HK-2 (cell line): ENCODE results near the gene CPEB2.
A peak's percentile ranks its signal among the peaks of the same experiment; 100 is the strongest.

ENCODE experiments used
- DNase-seq: peaks from one replicate; pipeline ENCODE4 v3.0.0-alpha.2; 2018; ENCODE audit not compliant: unreplicated experiment

CPEB2 gene

DNA sequence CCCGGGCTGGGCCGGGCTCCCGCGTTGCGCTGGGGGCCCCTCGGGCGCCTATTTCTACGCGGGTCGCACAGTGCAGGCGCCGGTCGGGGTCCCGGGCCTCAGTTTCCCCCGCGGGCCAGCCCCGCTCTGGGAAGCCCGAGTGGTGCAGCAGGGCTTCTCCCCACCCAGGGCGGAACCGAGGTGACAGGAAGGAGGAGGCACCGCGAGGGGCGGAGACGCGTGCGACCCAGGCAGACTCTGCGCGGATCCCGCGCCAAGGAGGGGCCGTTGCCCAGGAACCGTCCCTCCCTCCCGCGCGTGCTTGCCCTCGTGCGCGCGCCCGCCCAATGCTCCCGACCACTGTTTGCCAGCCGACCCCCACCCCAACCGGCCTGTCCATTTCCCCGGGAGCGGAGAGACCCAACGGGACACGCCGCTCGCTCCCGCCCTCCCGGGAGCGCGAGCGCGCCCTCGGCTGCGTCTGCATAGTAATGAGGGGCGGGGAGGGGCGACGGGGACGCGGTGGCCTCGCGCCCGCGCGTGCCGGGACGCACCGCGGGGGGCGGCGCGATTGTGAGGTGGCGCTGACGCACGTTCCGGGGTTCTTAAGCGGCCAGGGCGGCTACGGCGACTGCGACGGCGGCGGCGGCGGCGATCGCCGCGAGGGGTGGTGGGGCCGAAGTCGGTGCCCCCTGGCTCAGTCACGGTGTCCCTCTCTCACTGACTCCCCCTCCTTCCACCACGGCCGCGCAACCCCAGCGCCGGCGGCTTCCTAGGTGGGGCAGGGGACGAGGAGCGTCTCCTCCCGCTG lies at the start of gene CPEB2:
Gene CPEB2, plus strand, starts transcription at position 613 of the 790 bp plus-strand sequence. CDS start 193 bp downstream, outside the sequence.
- DNase-seq: peak; percentile 97

DNA sequence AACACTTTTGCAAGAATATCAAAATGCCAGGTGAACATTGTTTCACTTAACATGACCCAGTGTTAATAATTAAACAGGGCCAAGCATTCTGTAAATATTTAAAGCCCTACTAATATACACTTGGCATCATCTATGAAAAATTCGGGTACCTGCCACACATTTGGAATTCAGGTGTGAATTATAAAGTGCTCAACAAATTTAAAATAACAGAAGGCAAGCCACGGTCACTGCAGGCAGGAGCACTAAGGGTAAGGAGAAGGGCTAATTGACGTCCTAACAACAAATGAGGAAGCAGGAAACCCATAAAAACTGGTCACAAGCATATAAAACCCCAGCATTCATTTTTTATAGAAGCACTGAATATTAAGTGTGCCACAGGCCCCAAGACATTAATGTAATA lies 43.8 kb upstream of the CPEB2 start:
- DNase-seq: no peak

DNA sequence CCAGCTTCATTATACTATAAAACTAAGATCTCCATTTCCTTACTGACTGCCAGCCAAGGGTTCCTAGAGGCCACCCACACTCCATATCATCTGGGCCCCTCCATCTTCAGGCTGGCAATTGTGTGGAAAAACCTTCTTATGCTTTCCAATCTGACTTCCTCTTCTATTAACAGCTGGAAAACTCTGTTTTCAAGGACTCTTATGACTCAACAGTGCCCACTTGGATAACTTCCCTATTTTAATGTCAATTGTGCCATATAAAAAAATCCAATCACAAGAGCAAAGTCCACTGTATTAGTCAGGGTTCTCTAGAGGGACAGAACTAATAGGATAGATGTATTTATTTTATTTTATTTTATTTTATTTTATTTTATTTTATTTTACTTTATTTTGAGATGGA lies 41.0 kb upstream of the CPEB2 start:
- no peak for DNase-seq

DNA sequence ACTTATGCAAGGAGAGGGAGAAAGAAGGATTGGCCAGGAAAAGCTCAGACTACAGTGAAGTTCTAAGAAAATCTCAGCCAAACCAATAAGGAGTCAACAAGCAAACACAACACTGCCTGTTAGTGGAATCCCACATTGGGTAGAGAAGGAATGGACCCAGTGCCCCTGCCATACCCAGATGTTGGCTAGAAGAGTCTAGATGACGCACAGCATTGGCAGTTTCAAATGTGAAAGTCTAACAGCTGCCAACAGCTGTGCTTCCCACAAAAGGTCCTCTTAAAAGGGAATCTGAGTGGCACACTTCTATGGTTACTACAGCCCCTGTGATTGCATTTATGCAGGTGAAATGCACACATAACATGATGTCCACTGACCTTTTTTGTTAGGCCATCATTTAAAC lies 37.2 kb upstream of the CPEB2 start:
- no peak for DNase-seq

DNA sequence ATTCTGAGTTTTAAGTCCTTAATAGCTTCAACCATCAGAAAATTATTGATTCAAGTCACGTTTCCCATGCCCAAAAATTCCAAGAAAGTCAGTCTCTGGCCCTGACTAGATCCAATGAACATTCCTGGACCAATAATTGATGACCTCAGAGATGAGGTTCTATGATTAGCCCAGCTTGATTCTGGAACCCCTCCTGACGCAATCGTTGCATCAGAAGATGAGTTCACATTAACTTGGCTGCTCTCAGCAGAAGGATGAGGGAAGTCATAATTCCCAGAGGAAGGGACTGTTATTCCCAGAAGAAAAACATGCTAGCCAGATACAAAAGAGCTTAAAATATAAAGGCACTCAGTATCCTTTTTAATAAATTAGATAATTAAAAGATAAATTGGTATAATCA lies 34.3 kb upstream of the CPEB2 start:
- DNase-seq: no peak

DNA sequence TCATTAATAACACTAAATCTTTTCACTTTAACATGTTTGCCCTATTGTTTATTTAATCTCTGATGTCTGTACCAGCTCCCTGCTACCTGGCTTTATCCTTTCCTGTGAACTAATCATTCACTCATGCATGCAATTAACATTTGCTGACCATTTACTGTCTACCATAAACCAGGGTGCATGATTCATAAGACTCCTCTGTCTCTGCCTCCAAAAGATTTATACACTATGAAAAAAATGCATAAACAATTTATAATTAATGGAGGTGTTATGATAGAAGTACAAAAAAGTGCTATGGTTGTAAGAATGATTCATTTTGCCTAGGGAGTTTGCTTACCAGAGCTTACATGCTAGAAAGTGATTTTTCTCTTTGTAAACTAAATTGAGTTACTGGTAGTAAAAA lies 24.5 kb upstream of the CPEB2 start:
- no peak for DNase-seq

DNA sequence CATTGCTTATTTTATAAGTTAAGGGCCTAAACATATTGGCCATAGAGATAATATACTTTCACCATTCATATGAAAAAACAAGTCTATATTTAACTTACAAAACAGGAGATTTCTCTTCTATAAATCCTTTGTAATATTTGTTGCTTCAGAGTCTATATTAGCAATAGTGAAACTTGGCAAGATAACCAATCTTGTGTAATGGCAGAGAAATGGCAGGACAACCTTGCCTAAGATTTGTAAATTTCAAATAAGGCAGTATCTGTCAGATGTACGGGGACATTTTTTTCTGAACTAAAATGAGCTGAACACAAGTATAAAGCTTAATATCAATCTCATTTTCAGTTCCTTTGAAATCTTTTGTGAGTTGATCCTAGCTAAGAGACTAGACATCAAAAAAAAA lies 17.8 kb upstream of the CPEB2 start:
- no peak for DNase-seq

DNA sequence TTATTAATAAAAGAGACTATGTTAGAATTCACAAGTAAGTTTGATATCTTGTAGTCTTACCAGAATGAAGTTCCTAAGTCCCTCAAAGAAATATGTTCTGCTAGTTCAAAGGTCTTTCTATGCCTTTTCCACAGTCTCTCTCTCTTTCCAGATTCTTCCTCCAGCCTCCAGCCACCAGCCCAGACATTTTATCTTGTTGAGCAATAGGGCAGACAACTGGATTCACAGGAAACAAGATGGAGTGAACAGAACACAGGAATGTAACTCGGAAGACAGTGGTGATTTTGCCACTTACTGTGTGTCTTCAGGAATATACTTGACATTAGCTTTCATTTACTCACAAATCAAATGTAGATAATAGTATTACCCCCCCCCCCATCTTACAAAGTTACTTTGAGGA lies 17.1 kb upstream of the CPEB2 start:
- no peak for DNase-seq

DNA sequence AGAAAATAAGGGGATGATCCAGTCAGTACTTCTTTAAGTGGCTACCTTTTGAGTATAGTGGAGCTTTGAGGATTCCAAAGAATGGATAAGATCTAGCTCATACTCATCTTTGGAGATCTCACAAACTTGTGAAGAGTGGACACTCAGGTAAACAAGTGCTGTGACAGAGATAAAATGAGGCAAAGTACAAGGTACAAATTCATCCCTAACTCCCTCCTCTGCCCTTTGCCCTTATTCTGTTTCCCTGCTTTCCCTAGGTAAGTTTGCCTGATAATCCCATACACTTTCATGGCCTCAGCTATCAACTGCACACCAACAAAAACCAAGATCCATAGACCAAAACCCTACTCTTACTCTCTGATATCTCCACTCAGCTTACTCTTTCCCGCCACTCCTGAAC lies 16.4 kb upstream of the CPEB2 start:
- DNase-seq: no peak

DNA sequence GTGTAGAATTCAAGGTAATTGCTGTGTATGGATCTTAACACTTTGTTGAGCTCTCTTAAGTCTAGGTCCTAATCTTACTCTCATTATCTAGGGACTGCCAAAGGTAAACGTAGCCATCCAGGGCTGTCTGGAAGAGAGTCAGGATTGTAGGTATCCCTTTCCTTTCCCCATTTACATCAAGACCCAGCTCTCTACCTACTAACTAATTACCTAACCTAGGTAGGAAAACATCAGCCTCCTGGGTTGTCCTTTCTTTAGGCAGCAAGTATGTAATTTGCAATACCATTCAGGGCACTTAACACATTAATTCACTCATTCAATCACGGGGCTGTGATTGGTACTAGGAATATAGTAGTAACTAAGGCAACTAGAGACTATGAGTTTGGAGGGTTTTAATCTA lies 15.2 kb upstream of the CPEB2 start:
- DNase-seq: no peak

DNA sequence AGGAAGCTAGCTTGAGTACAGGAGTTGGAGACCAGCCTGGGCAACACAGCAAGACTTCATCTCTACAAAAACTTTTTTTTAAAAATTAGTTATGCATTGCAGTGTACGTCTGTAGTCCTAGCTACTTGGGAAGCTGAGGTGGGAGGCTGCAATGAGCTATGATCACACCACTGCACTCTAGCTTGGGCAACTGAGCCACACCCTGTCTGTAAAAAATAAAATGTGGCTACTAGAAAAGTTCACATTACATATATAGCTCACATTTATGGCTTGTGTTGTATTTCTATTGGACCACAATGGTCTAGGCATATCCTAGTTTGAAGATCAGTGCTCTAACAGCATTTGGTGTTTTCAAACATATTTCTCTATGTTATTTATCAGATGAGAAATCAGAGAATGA lies 11.8 kb upstream of the CPEB2 start:
- DNase-seq: no peak

DNA sequence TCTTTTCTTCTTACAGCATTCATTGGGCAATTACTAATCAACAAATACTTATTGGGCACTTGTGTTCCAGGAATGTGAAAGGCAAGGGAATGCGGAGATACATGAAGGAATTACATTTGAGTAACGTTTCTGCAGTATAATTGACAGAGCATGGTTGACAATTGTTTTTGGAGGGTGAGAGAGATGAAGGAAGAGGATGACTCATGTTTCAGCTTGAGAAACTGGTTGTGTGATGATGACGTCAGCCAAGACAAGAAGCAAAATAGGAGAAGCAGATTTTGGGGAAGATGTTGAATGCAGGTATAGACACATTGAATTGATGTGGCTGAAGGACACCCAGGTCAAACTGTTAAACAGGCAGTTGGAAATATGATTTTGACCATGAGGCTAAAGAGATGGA lies 8.0 kb upstream of the CPEB2 start:
- no peak for DNase-seq

DNA sequence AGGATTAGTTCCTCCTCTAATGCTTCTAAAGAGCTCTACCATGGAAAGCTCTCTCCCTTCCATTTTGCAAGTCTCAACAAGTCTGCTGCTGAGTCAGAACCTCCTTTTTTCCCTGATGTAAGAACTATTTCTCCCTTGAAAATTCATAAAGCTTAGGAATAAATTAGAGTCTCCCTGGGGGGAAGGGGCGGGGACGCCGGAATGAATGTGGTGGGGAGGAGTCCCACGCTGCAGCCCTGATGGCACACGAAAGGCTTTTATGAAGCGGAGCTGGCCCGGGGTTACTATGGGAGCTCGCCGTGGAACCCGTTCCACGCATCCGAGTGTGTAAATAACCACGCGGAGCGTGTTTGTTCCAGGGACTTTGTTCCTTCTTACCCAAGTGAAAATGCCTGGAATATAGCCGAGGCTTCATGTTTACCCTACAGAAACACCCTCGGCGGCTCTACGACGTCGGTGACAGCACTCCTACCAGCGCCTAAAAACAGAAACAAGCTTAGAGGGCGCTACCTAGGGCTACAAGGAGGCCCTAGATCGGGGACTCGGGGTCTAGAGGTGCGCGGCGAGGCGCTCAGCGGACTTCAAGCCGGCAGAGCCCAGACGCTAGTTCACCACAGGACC lies 923 bp upstream of the CPEB2 start:
- peak; percentile 66 for DNase-seq

DNA sequence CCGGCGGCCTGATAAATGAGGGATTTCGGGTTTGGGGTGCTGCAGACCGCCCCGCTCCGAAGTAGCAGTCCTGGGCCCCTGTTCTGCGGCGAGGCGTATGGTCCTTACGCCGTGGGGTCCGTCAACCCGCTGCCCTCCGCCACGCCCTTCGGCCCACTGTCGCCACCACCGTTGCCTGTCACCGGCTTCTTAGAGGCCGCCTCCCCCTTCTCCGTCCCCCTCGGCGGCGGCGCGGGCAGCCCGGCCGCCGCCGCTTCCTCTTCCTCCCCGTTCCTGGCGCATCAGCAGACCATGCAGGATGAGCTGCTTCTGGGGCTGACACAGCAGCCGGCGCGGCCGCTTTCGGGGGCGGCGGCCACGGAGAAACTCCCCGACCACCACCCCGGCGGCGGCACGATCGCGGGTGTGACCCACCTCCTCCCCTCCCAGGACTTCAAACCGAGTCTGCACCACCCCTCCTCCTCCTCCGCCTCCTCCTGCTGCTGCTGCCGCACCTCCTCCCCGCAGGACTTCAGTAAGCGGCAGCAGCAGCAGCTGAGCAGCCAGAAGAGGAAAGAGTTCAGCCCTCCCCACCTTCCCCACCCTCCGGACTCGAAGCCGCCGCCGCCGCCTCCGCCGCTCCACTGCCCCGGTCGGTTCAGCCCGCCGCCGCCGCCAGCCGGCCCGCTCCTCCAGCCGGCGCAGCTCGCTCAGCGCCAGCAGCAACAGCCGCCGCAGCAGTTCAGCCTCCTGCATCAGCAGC lies 549 bp downstream of the CPEB2 start:
- peak; percentile 80 for DNase-seq

DNA sequence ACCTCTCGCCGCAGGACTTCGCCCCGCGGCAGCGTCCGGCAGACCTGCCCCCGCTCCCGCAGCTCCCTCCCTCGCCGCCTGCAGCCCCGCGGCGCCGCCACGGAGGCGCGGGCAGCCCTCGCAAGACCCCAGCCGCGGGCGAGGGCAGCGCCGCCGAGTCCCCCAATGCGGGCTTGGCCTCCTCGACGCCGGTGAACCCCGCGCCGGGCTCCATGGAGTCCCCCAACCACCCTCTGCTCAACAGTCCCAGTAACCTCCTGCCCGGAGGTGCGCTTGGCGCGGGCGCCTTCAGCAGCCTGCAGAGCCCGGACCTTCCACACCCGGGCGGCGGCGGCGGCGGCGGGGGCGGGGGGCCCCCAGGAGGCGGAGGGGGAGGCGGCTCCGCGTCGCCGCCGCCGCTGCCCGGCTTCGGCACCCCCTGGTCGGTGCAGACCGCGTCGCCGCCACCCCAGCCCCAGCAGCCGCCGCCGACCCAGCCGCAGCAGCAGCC lies 1.2 kb downstream of the CPEB2 start:
- DNase-seq: peak; percentile 58

DNA sequence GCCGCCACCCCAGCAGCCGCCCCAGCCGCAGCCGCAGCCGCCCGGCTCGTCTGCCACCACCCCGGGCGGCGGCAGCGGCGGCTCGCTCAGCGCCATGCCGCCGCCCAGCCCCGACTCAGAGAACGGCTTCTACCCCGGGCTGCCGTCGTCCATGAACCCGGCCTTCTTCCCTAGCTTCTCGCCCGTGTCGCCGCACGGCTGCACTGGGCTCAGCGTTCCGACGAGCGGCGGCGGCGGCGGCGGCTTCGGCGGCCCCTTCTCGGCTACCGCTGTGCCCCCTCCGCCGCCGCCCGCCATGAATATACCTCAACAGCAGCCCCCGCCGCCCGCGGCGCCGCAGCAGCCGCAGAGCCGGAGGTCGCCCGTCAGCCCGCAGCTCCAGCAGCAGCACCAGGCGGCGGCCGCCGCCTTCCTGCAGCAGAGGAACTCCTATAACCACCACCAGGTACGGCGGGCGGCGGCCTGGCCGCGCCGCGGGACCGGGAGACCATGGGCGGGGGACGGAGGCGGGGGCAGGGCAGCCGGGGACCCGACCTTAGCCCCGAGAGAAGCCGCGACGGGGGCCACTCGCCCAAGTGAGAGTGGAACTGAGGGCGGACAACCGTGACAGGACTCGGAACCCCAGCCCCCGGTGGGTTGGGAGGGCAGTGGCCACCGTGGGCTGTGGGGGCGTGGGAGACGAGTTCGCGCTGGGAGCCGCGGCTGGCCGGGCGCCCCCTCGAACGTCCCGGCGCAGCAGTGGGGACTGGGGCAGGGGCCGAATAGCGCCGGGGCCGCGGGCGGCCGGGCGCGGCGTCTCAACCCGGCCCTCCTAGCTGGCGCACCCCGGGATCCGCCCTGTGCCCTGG lies 1.8 kb downstream of the CPEB2 start:
- peak; percentile 57 for DNase-seq

DNA sequence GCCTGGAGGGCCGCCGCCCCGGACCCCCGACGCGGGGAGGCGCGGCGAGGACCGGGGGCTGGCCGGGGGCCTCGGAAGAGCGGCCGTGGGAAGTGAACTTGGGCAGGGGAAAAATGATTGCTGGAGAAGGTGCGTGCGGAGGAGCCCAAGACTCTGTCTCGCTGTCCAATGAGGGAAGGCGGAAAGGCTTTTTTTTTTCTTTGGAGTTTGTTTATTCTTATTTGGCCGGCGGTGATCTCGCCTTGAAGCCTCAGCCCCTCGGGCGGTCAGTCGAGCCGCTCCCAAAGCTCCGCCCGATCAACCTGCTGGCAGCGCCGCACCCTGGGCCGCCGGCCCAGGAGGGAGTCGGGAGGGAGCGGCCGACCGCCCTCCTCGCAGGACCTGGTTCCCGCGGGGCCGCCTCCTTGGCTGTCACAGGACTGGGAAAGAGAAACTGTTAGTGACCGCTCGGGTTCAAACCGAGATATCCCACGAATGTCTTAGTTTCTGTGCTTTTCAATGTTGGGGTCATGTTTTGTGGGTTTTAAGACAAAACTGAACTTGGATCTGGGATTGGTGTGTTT lies 2.5 kb downstream of the CPEB2 start:
- DNase-seq: peak; percentile 73

DNA sequence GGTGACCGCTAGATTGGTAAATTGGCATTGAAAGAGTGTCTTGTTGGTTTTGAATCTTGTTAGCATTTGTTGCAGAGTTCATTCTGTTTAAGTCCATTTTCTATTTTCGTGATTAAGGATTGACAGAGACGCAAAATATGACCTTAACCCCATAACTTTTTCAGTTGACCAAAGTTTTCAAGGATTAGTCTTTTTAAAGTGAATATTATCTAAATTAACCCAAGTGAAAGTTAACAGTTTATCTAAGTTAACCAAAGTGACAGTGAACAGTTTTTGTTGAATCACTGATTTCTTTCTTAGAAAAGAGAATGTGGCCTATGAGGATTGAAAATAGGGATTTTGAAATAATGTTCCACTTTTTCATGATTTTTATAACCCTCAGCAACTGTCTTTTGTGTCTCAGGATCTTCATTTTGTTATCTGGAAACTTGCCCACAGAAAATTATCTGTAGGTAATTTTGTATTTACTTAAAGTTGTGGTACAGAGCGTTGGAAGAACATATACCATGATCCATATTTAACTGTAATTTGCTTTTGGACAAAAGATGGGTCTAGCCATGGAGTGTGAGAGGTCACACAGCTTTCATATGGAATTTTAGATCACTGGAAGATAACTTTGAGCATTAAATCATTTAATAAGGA lies 3.3 kb downstream of the CPEB2 start:
- DNase-seq: no peak

DNA sequence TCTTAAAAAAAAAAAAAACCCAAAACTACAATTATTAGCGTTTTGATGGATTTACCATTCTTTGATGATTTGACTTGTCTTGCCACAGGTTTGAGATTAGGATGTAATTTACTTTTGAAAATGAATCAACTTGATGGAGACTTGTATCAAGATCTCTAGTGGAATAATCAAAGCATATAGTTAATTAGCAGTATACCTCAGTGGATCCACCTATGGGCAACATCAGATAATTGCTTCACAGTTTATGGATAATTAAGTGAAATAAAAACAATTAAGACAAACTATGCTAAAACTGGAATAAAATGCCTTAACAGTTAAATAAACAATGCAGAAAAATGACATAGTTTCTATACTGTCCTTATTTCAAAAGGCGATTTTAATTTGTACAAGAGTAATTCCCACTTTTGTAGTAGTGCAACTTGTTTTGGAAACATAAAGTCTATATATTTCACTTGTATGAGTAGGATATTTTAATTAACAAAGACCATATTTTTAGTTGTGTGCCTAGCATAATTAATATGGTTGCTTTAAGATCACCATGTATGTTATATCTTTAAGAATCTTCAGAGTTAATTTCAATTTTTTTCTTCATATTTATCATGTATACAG lies 4.2 kb downstream of the CPEB2 start:
- no peak for DNase-seq

DNA sequence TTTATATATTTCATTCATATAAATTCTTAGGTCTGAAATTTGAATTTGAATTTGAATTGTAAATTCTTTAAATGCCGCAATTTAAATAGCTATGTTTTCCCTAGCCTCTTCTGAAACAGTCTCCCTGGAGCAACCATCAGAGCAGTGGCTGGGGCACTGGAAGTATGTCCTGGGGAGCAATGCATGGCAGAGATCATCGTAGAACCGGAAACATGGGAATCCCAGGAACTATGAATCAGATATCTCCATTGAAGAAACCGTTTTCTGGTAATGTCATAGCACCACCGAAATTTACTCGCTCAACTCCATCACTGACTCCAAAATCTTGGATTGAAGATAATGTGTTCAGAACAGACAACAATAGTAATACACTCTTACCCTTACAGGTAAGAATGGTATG lies 4.9 kb downstream of the CPEB2 start:
- no peak for DNase-seq
